KMS-11 (cell line): Measurements from ENCODE around the gene C16orf74.
A peak's percentile ranks its signal among the peaks of the same experiment; 100 is the strongest.

ENCODE experiments used
- H2AFZ ChIP-seq: fragments of 200-600 bp; sonication (generic); 2 replicates; pipeline ENCODE4 v1.6.1; 2016; ENCODE audit warnings: antibody characterized with exemption, mixed run types, low read depth
- H3K27ac ChIP-seq: fragments of 200-600 bp; sonication (generic); 2 replicates; pipeline ENCODE4 v1.6.1; 2016; ENCODE audit warnings: mild to moderate bottlenecking, mixed run types
- H3K27me3 ChIP-seq: fragments of 200-600 bp; sonication (generic); 2 replicates; pipeline ENCODE4 v1.6.1; 2017; ENCODE audit warnings: mild to moderate bottlenecking, low read depth, mixed run types, moderate library complexity; ENCODE audit not compliant: insufficient read depth
- H3K36me3 ChIP-seq: fragments of 200-600 bp; sonication (generic); 2 replicates; pipeline ENCODE4 v1.6.1; 2017; ENCODE audit warnings: mild to moderate bottlenecking, mixed run types; ENCODE audit not compliant: insufficient read depth
- H3K4me1 ChIP-seq: fragments of 200-600 bp; sonication (generic); 2 replicates; pipeline ENCODE4 v1.6.1; 2016; ENCODE audit warnings: mild to moderate bottlenecking, low read depth, mixed run types; ENCODE audit not compliant: poor library complexity, severe bottlenecking
- H3K4me2 ChIP-seq: fragments of 200-600 bp; sonication (generic); 2 replicates; pipeline ENCODE4 v1.7.0; 2016; ENCODE audit warnings: mild to moderate bottlenecking, mixed run types
- H3K4me3 ChIP-seq: fragments of 200-600 bp; sonication (generic); IDR thresholded peaks from 2 replicates; pipeline ENCODE4 v1.6.1; 2017; ENCODE audit warnings: low read depth, low read length, mixed read lengths; ENCODE audit not compliant: insufficient read depth
- H3K79me2 ChIP-seq: fragments of 200-600 bp; sonication (generic); 2 replicates; pipeline ENCODE4 v1.6.1; 2016; ENCODE audit warnings: low read depth, mixed run types; ENCODE audit not compliant: insufficient read depth
- H3K9ac ChIP-seq: fragments of 200-600 bp; sonication (generic); 2 replicates; pipeline ENCODE4 v1.6.1; 2016; ENCODE audit warnings: mild to moderate bottlenecking, mixed run types
- H4K20me1 ChIP-seq: fragments of 200-600 bp; sonication (generic); 2 replicates; pipeline ENCODE4 v1.6.1; 2016; ENCODE audit warnings: mild to moderate bottlenecking, mixed run types; ENCODE audit not compliant: insufficient read depth
- TF ChIP-seq, protein P1 (sequence below): fragments of 200-600 bp; sonication (generic); conservative IDR thresholded peaks from 2 replicates; pipeline ENCODE4 v1.6.1; 2017; ENCODE audit warnings: low read depth, mild to moderate bottlenecking, antibody characterized with exemption, low read length, moderate library complexity, mixed read lengths

Gene C16orf74

DNA sequence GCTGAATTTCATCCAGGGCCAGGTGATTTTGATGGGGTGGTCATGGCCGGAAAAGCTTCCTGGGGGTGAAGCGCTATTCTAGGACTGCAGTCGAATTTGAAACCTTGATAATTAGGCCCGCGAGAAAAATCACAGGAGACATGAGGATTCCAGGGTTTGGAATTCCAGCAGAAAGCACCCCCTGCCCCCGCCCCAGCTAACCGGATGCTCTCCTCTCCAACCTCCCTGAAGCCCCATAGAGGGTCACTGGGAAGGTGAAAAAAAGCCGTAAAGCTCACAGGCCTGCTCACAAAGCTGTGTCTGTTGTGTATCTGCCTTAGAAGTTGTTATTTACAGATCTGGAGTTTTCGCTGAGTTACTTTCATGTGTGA is 61.0 kb downstream of the C16orf74 start:
- no peak overlapping the region; the same call in 1 of the 2 replicates for H3K4me2 ChIP-seq
- H3K27me3 ChIP-seq: peaks cover 6% of the 10 kb centered on the region; the same call in 1 of the 2 replicates
- TF ChIP-seq, protein P1, sequence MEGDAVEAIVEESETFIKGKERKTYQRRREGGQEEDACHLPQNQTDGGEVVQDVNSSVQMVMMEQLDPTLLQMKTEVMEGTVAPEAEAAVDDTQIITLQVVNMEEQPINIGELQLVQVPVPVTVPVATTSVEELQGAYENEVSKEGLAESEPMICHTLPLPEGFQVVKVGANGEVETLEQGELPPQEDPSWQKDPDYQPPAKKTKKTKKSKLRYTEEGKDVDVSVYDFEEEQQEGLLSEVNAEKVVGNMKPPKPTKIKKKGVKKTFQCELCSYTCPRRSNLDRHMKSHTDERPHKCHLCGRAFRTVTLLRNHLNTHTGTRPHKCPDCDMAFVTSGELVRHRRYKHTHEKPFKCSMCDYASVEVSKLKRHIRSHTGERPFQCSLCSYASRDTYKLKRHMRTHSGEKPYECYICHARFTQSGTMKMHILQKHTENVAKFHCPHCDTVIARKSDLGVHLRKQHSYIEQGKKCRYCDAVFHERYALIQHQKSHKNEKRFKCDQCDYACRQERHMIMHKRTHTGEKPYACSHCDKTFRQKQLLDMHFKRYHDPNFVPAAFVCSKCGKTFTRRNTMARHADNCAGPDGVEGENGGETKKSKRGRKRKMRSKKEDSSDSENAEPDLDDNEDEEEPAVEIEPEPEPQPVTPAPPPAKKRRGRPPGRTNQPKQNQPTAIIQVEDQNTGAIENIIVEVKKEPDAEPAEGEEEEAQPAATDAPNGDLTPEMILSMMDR: no peak
- H3K36me3 ChIP-seq: peaks cover 3% of the 10 kb centered on the region; the same call in 1 of the 2 replicates
- H3K27ac ChIP-seq: no peak overlapping the region
- H3K79me2 ChIP-seq: peaks cover 30% of the 10 kb centered on the region
- H2AFZ ChIP-seq: no peak overlapping the region
- peaks cover 14% of the 10 kb centered on the region for H3K4me1 ChIP-seq
- H4K20me1 ChIP-seq: no peaks in the 10 kb centered on the region
- H3K4me3 ChIP-seq: no peak overlapping the region
- H3K9ac ChIP-seq: no peak overlapping the region

DNA sequence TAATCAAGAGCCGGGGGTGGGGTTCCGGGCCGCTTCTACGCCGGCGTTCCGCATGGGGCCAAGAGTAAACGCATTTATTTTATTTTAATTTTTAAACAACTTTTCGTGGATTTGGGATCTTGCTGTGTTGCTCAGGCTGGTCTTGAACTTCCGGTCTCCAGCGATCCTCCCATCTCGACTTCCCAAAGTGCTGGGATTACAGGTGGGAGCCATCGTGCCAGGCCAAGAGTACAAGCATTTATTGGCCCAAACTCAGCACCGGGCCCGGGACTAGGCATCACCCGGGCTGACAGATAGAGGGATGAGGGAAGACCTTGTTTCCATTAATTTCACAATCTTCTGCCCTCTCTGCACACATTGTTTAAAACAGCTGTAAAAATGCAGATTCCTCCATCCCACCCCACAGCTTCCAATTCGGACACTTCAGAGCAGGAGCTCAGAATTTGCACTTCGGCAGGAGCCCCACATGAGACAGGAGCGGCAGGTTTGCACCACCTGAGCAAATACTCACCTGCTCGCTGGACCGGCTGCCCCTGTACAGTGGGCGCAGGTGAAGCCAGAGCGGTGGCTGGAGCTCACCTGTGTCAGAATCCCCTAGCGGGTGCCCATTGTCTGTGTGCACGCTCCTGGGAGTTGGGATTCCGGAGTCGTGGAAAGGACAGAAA is 61.5 kb downstream of the C16orf74 start:
- Histone ChIP-seq H3K27me3 (peaks cover 3% of the 10 kb centered on the region; the same call in 1 of the 2 replicates), H3K79me2 (peaks cover 30% of the 10 kb centered on the region), H3K4me2 (peak overlapping the region; percentile 57), H4K20me1 (no peaks in the 10 kb centered on the region), H2AFZ (peak overlapping the region; percentile 78), H3K4me1 (peaks cover 16% of the 10 kb centered on the region), H3K4me3 (no peak overlapping the region), H3K27ac (no peak overlapping the region), H3K9ac (no peak overlapping the region; the same call in 1 of the 2 replicates), H3K36me3 (peaks cover 3% of the 10 kb centered on the region; the same call in 1 of the 2 replicates)
- TF ChIP-seq, protein P1: no peak

DNA sequence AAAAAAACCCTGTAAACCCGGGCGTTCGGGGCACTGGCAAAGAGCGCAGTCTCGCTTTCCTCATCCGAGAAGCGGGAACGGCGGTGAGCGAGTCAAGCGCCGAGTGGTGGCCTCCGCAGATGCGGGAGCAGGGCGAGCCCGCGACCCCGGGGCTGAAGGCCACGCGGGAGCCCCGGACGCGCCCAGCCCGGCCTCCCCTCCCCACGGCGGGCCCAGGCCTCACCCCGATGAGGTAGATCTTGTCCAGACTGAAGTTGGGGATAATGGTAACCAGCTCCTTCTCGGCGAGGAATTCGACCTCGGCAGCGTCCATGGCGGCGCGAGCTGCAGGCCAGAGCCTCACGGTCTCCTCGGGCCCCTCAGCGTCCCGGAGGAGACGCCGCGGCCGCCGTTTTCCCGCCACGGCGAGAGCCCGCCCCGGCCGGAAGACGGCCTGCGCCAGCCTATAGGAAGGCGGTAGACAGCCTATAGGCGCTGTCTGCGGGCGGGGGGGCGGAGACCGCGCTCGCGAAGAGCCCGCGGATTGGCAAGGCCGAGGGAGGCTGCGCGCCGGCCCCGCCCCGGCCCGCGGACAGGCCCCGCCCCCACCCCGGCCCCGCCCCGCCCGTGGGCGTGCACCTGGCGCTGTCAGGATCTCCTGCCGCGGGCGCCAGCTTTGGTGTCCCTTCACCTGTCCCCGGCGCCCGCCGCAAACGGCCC is 62.2 kb downstream of the C16orf74 start, which contains the start of gene GINS2:
TSS of gene GINS2 (minus strand) at position 369 of the 699 bp plus-strand sequence. CDS start at position 313, 56 bp downstream.
- no peaks in the 10 kb centered on the region for H4K20me1 ChIP-seq
- H3K79me2 ChIP-seq: peaks cover 30% of the 10 kb centered on the region
- H3K27me3 ChIP-seq: peaks cover 3% of the 10 kb centered on the region; the same call in 1 of the 2 replicates
- no peak within 1 kb of the TSS for H3K4me3 ChIP-seq
- TF ChIP-seq, protein P1: no peak
- H3K9ac ChIP-seq: peak within 1 kb of the TSS; percentile 88; the same call in 1 of the 2 replicates
- peaks cover 23% of the 10 kb centered on the region for H3K4me1 ChIP-seq
- peak within 1 kb of the TSS; percentile 74 for H3K4me2 ChIP-seq
- peaks cover 3% of the 10 kb centered on the region; the same call in 1 of the 2 replicates for H3K36me3 ChIP-seq
- peak within 1 kb of the TSS; percentile 82 for H2AFZ ChIP-seq
- peak within 1 kb of the TSS; percentile 60 for H3K27ac ChIP-seq

DNA sequence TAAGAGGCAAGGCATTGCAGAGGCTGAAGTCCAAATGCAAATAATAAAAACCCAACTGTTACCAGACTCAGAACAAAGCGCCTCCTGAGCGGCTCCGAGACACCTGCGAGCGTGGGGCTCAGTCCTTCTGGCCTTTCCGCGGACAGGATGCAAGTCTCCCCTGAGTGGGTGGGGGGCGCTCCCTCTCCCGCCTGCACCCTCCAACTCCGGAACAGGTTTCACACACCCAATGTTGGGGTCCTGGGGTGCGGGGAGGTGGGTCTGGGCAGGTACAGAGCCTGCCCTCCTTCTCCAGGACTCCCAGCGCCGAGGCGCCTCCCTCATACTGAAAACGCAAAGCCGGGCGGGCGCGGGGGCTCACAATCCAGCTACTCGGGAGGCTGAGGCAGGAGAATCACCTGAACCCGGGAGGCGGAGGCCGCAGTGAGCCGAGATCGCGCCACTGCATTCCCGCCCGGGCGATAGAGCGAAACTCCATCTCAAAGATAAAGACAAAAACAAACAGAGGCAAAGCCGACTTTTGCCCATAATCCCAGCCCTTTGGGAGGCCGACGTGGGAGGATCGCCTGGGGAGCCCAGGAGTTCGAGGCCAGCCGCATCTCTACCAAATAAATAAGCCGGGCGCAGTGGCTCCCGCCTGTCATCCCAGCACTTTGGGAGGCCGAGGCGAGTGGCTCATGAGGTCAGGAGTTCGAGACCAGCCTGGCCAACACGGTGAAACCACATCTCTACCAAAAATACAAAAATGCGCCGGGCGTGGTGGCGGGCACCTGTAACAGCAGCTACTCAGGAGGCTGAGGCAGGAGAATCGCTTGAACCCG is 63.0 kb downstream of the C16orf74 start:
- Histone ChIP-seq H3K27me3 (peaks cover 3% of the 10 kb centered on the region; the same call in 1 of the 2 replicates), H3K4me1 (peaks cover 24% of the 10 kb centered on the region), H3K36me3 (peaks cover 3% of the 10 kb centered on the region; the same call in 1 of the 2 replicates), H3K27ac (peak overlapping the region; percentile 60), H3K9ac (peak overlapping the region; percentile 88; the same call in 1 of the 2 replicates), H3K4me2 (peak overlapping the region; percentile 74), H3K79me2 (peaks cover 30% of the 10 kb centered on the region), H4K20me1 (no peaks in the 10 kb centered on the region), H2AFZ (peak overlapping the region; percentile 82; the same call in 1 of the 2 replicates), H3K4me3 (no peak overlapping the region)
- TF ChIP-seq, protein P1: no peak
